ENCODE results near the gene ANKRD29.
"Not testable (repeated sequence)": the region's sequence is repeated elsewhere in the genome, so short reads cannot be mapped to it uniquely, and the experiment has no call there.

The ANKRD29 gene

GRCh38 chr18:23578067-23578701 is 84.5 kb downstream of the ANKRD29 start:
- TF ChIP-seq CTCF (IDR thresholded peaks at IDR 0.05; ENCODE audit: low read depth, low read length, missing control alignments): no peak

GRCh38 chr18:23577521-23577920 is 85.2 kb downstream of the ANKRD29 start:
- not testable (repeated sequence) for H3K4me3 ChIP-seq (replicated peaks; ENCODE audit: low read depth, low read length); DNase-seq (ENCODE audit: extremely low read depth, low read depth)

More at GRCh38 chr18:23578067-23578701, 84.5 kb downstream of the ANKRD29 start:
- no peak overlapping the region for H3K4me3 ChIP-seq (replicated peaks; ENCODE audit: low read depth, low read length)
- DNase-seq (ENCODE audit: extremely low read depth, low read depth): no peak

- TF ChIP-seq CTCF (IDR thresholded peaks at IDR 0.05; ENCODE audit: low read depth, low read length, missing control alignments): no peak
- no peak overlapping the region for H3K4me3 ChIP-seq (replicated peaks; ENCODE audit: low read depth, low read length)
- DNase-seq (ENCODE audit: extremely low read depth, low read depth): no peak
These were observed 87.4 kb downstream of the ANKRD29 start for GRCh38 chr18:23575309-23575651.

- TF ChIP-seq CTCF (IDR thresholded peaks at IDR 0.05; ENCODE audit: low read depth, low read length, missing control alignments): no peak
- no peak for DNase-seq (ENCODE audit: extremely low read depth, low read depth)
- H3K4me3 ChIP-seq (replicated peaks; ENCODE audit: low read depth, low read length): no peak overlapping the region
These were observed 88.0 kb downstream of the ANKRD29 start for GRCh38 chr18:23574611-23575308.

GRCh38 chr18:23573626-23574431 is 88.9 kb downstream of the ANKRD29 start:
- no peak overlapping the region for H3K4me3 ChIP-seq (replicated peaks; ENCODE audit: low read depth, low read length)
- no peak for TF ChIP-seq CTCF (IDR thresholded peaks at IDR 0.05; ENCODE audit: low read depth, low read length, missing control alignments)
- DNase-seq (ENCODE audit: extremely low read depth, low read depth): no peak

- no peak for DNase-seq (ENCODE audit: extremely low read depth, low read depth)
- TF ChIP-seq CTCF (IDR thresholded peaks at IDR 0.05; ENCODE audit: low read depth, low read length, missing control alignments): no peak
- no peak overlapping the region for H3K4me3 ChIP-seq (replicated peaks; ENCODE audit: low read depth, low read length)
These were observed 89.7 kb downstream of the ANKRD29 start for GRCh38 chr18:23573020-23573419.

GRCh38 chr18:23572570-23572969 is 90.1 kb downstream of the ANKRD29 start:
- no peak overlapping the region for H3K4me3 ChIP-seq (replicated peaks; ENCODE audit: low read depth, low read length)
- DNase-seq (ENCODE audit: extremely low read depth, low read depth): no peak
- TF ChIP-seq CTCF (IDR thresholded peaks at IDR 0.05; ENCODE audit: low read depth, low read length, missing control alignments): no peak
